HG02840 (cell line): Measurements from ENCODE around the gene CPE.

ENCODE experiments used
- ATAC-seq: cut with Tn5 transposase; IDR thresholded peaks from one replicate; pipeline ENCODE4 v1.9.1; 2021; ENCODE audit warnings: mild to moderate bottlenecking, moderate library complexity, moderate number of reproducible peaks; ENCODE audit not compliant: unreplicated experiment, low FRiP score

The CPE gene

DNA sequence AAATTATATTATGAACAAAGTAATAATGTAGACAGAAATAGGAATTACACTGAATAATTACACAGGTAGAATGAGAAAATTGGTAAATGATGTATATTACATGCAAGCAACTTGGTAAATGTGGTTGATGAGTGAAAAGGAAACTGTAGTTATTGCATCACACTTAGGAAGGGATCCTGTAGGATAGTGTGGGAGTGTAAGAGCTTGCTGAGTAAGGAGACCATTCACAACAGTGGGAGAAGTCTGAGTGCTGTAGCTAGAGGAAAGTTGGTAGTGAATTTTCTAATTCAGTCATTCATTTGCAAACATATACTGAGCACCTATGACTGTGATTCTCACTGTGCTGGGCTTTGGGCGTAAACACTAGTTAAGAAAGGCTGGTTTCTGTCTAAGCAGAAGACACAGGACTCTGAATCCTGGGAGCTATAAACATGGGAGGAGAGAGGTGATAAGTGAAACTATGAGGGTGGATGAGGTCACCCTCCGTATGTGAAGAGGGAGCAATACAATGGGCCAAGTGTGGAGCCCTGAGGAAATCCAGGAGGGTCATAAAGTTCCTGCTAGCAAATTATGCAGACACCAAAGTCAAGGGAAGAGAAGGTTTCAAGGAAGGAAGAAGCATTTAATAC, 14.2 kb upstream of the CPE start:
- ATAC-seq: no peak

DNA sequence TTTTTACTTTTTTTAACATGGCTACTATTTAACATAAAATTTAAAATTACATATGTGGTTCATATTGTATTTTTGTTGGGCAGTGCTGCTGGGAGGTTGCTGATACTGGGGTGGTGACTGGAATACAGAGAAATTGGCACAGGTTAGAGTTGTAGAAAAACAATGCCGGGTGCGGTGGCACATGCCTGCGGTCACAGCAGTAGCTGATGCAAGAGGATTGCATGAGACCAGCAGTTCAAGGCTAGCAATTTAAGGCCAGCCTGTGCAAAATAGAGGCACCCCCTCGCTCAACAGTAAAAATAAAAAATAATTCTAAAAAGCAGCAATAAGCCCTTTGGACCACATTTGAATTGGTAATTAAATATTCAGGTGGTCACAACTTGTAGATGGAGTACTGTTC, 11.8 kb upstream of the CPE start:
- no peak for ATAC-seq

GRCh38 chr4:165368114-165368513, 10.7 kb upstream of the CPE start:
- no peak for ATAC-seq

DNA sequence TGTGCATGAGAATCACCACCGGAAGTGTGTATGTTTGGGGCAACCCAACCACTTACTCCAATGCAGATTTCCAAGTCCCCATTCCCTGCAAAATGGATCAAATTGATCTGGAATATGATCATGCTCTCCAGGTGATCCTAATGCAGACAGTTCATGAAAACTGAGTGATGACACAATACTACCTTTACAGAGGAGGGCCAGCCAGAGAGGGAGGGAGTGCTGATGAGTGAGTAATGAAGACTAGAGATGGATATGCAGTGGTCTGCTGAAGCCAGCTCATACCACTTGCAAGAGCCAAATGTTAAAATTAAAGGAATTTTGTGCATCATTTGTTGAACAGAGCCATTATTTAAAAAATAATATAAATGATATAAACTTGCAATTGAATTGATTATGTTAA, 10.2 kb upstream of the CPE start:
- ATAC-seq: no peak

- no peak for ATAC-seq
These were observed 9.3 kb upstream of the CPE start for GRCh38 chr4:165369522-165369921.

DNA sequence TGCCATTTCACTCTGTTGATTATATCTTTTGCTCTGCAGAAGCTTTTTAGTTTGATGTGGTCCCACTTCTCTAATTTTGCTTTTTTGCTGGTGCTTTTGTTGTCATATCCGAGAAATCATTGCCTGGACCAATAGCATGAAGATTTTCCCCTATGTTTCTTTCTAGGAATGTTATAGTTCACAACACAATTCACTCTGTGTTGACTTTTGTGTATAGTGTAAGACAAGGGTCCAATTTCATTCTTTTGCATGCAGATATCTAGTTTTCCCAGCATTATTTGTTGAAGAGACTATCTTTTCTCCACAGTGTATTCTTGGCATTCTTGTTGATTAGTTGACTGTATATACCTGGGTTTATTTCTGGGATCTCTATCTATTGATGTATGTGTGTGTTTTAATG, 8.3 kb upstream of the CPE start:
- ATAC-seq: no peak

DNA sequence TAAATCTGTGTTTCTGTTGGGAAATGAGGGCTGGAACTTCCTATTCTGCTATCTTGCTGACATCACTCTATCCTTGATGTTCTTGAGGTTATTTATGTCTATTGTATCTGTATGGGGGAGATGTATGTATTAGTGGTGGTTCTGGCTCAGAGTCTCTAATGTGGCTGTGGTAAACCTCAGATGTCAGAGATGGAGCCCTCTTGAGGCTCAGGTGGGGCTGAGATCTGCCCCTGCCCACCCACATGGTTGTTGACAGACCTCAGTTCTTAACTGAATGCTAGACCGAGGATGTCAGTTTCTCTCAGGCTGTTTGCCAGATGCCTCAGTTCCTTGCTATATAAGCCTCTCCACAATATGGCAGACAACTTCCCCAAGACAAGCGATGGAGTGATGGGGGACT, 3.3 kb upstream of the CPE start:
- ATAC-seq: no peak

GRCh38 chr4:165378398-165378744, 437 bp upstream of the CPE start:
- ATAC-seq: no peak

DNA sequence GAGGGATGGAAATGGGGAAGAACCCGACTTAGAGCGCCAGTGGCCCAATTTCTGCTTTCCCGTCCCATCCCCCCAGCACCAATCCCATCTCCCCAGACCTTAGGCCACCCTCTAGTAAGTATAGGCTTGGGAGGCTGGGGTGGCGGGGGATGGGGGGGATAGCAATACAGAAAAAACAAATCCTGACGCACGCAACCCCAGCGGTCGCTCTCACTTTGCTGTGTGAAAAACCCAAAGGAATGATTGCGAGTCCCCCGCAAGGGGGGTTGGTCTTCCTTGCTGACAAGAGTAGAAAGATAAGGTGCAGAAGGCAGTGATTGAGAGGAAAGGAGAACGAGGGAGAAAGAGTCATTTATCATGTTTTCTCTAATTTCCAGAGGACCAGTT, 863 bp downstream of the CPE start:
- no peak for ATAC-seq

DNA sequence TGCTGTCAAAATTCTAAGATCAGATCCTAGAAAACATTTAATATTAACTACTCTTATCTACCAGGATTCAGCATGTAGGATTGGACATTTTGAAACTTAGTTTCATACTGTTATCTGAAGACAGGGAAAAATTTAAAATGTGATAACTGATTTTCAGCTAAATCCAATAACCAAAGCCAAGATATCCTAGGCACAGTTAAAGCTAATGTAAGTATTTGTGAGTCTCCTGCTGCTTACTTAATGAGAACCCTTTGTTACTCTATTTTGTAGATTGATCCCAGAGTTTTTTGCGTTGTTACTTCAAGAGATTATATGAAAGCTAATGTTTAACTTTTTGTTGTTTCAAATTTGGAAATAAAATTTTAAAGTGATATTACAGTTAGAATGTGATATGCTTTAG, 2.0 kb downstream of the CPE start:
- ATAC-seq: no peak

- ATAC-seq: no peak
These were observed 3.1 kb downstream of the CPE start for GRCh38 chr4:165381821-165382373.

GRCh38 chr4:165382640-165383039, 3.8 kb downstream of the CPE start:
- no peak for ATAC-seq

- no peak for ATAC-seq
These were observed 4.8 kb downstream of the CPE start for GRCh38 chr4:165383591-165384073.

GRCh38 chr4:165384186-165384585, 5.4 kb downstream of the CPE start:
- no peak for ATAC-seq

GRCh38 chr4:165384598-165384997, 5.8 kb downstream of the CPE start:
- no peak for ATAC-seq

GRCh38 chr4:165385126-165385525, 6.3 kb downstream of the CPE start:
- ATAC-seq: no peak

- no peak for ATAC-seq
These were observed 7.5 kb downstream of the CPE start for GRCh38 chr4:165386328-165386727.

- ATAC-seq: no peak
These were observed 9.9 kb downstream of the CPE start for GRCh38 chr4:165388756-165389155.

GRCh38 chr4:165393051-165393450, 14.2 kb downstream of the CPE start:
- no peak for ATAC-seq

GRCh38 chr4:165393704-165394103, 14.9 kb downstream of the CPE start:
- ATAC-seq: no peak

GRCh38 chr4:165394275-165394674, 15.5 kb downstream of the CPE start:
- no peak for ATAC-seq

GRCh38 chr4:165398570-165398969, 19.8 kb downstream of the CPE start:
- no peak for ATAC-seq

DNA sequence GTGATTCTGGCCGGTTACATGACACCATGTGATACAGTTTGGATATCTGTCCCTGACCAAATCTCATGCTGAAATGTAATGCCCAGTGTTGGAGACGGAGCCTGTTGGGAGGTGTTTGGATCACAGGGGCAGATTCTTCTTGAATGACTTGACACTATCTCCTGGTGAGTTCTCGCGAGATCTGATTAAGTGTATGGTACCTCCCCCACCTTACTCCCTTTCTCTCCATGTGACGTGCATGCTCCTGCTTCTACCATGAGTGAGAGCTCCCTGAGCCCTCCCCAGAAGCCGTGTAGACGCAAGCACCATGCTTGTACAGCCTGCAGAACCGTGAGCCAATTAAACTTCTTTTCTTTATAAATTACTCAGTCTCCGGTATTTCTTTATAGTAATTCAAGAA, 23.6 kb downstream of the CPE start:
- no peak for ATAC-seq
